ENCODE data around the gene GAREM1. TPM values are rescaled to one million over a fixed set of nuclear protein-coding genes. Genes with fewer than 3 reads are reported as not detected.

GAREM1 gene
- total RNA-seq, 1 experiment from 2014 or later = 1.8 TPM

GRCh38 chr18:32383050-32383819 is 87.4 kb downstream of the GAREM1 start:
- no peaks in the 10 kb centered on the region for H3K79me2 ChIP-seq (ENCODE audit: low read length)
- peak overlapping the region; percentile 56 for H3K9ac ChIP-seq (ENCODE audit: low read length)
- ChIA-PET POLR2A (ENCODE audit: unreplicated experiment) (interaction anchor here (0.6 to 1.1 kb wide), 3 partner anchors 10 to 91 kb away, joined by 3 to 4 read pairs (median 4); no protein-coding TSS in a partner anchor), CTCF (interaction anchor here (0.5 to 1.5 kb wide), 6 partner anchors 11 to 108 kb away, joined by 3 to 6 read pairs (median 4); partner anchors contain the start of gene GAREM1)
- peak overlapping the region; percentile 37; the same call in 1 of the 2 replicates for H3K4me3 ChIP-seq (ENCODE audit: low read length)
- no peak overlapping the region for H2AFZ ChIP-seq (ENCODE audit: low read length)
- peak; percentile 97 for ATAC-seq
- H3F3A ChIP-seq (ENCODE audit: low read length, unreplicated experiment) = no peaks in the 10 kb centered on the region
- no peaks in the 10 kb centered on the region for H3K36me3 ChIP-seq (ENCODE audit: low read depth, low read length)
- BruUV-seq (replicated peaks) = no TSS peak
- no peaks in the 10 kb centered on the region for H4K20me1 ChIP-seq (ENCODE audit: low read length)
- H3K4me1 ChIP-seq (ENCODE audit: insufficient read depth, low read length) = peaks cover 31% of the 10 kb centered on the region
- DNase-seq = peak; percentile 79
- no peaks in the 10 kb centered on the region for H3K9me3 ChIP-seq (ENCODE audit: low read length)
- H3K27me3 ChIP-seq (ENCODE audit: low read length) = no peaks in the 10 kb centered on the region
- TF ChIP-seq CTCF (conservative IDR thresholded peaks at IDR 0.05; ENCODE audit: low read depth, low read length) = no peak
- TF ChIP-seq EZH2 (IDR thresholded peaks at IDR 0.05; ENCODE audit: low read length, unreplicated experiment) = no peak
- H3K27ac ChIP-seq (ENCODE audit: low read length) = peak overlapping the region; percentile 96
- H3K9me2 ChIP-seq (replicated peaks; ENCODE audit: low read length) = no peaks in the 10 kb centered on the region
- peak overlapping the region; percentile 78 for H3K4me2 ChIP-seq (ENCODE audit: low read length)
- intact Hi-C loops (cut with micrococcal nuclease) = loop anchor here (1.0 kb wide), 2 partner anchors 11 to 87 kb away; partner anchors contain the start of gene GAREM1

- H3K79me2 ChIP-seq (ENCODE audit: low read length) = no peaks in the 10 kb centered on the region
- ChIA-PET CTCF (no interaction called here), POLR2A (ENCODE audit: unreplicated experiment) (no interaction called here)
- no peaks in the 10 kb centered on the region for H3F3A ChIP-seq (ENCODE audit: low read length, unreplicated experiment)
- no peak overlapping the region; the same call in 1 of the 2 replicates for H3K9ac ChIP-seq (ENCODE audit: low read length)
- no peaks in the 10 kb centered on the region for H3K36me3 ChIP-seq (ENCODE audit: low read depth, low read length)
- TF ChIP-seq EZH2 (IDR thresholded peaks at IDR 0.05; ENCODE audit: low read length, unreplicated experiment) = no peak
- TF ChIP-seq CTCF (conservative IDR thresholded peaks at IDR 0.05; ENCODE audit: low read depth, low read length) = no peak
- TF ChIP-seq EZH2phosphoT487 (IDR thresholded peaks at IDR 0.05; ENCODE audit: borderline replicate concordance, low read length) = no peak
- no peak overlapping the region for H2AFZ ChIP-seq (ENCODE audit: low read length)
- H3K4me2 ChIP-seq (ENCODE audit: low read length) = peak overlapping the region; percentile 78; the same call in 1 of the 2 replicates
- no peaks in the 10 kb centered on the region for H3K9me3 ChIP-seq (ENCODE audit: low read length)
- H3K27ac ChIP-seq (ENCODE audit: low read length) = peak overlapping the region; percentile 96
- H4K20me1 ChIP-seq (ENCODE audit: low read length) = no peaks in the 10 kb centered on the region
- BruUV-seq (replicated peaks) = no TSS peak
- no peak overlapping the region for H3K4me3 ChIP-seq (ENCODE audit: low read length)
- no peaks in the 10 kb centered on the region for H3K9me2 ChIP-seq (replicated peaks; ENCODE audit: low read length)
- intact Hi-C loops (cut with micrococcal nuclease) = no loop called here
- no peak for DNase-seq
- no peak for ATAC-seq
- H3K27me3 ChIP-seq (ENCODE audit: low read length) = no peaks in the 10 kb centered on the region
- peaks cover 31% of the 10 kb centered on the region for H3K4me1 ChIP-seq (ENCODE audit: insufficient read depth, low read length)
Observed at GRCh38 chr18:32381761-32382160, 88.9 kb downstream of the GAREM1 start.

GRCh38 chr18:32380559-32380958 is 90.1 kb downstream of the GAREM1 start:
- Histone ChIP-seq H3K36me3 (ENCODE audit: low read depth, low read length) (no peaks in the 10 kb centered on the region), H3K79me2 (ENCODE audit: low read length) (no peaks in the 10 kb centered on the region), H4K20me1 (ENCODE audit: low read length) (no peaks in the 10 kb centered on the region), H3K27ac (ENCODE audit: low read length) (no peak overlapping the region), H3K9me3 (ENCODE audit: low read length) (no peaks in the 10 kb centered on the region), H3K4me1 (ENCODE audit: insufficient read depth, low read length) (peaks cover 28% of the 10 kb centered on the region), H3F3A (ENCODE audit: low read length, unreplicated experiment) (no peaks in the 10 kb centered on the region), H3K9ac (ENCODE audit: low read length) (no peak overlapping the region), H3K4me2 (ENCODE audit: low read length) (no peak overlapping the region), H3K4me3 (ENCODE audit: low read length) (no peak overlapping the region), H2AFZ (ENCODE audit: low read length) (no peak overlapping the region), H3K27me3 (ENCODE audit: low read length) (no peaks in the 10 kb centered on the region), H3K9me2 (replicated peaks; ENCODE audit: low read length) (no peaks in the 10 kb centered on the region)
- intact Hi-C loops (cut with micrococcal nuclease) = no loop called here
- POLR2A ChIA-PET (ENCODE audit: unreplicated experiment) = no interaction called here
- CTCF ChIA-PET = no interaction called here
- no peak for ATAC-seq
- TF ChIP-seq EZH2 (IDR thresholded peaks at IDR 0.05; ENCODE audit: low read length, unreplicated experiment) (no peak), CTCF (conservative IDR thresholded peaks at IDR 0.05; ENCODE audit: low read depth, low read length) (0 out of 2 replicates have a peak, but pooled peaks have one; percentile 10), EZH2phosphoT487 (IDR thresholded peaks at IDR 0.05; ENCODE audit: borderline replicate concordance, low read length) (no peak)
- DNase-seq = no peak
- no TSS peak for BruUV-seq (replicated peaks)
